ENCODE measurements around the gene TMEM253.

TMEM253 gene

DNA sequence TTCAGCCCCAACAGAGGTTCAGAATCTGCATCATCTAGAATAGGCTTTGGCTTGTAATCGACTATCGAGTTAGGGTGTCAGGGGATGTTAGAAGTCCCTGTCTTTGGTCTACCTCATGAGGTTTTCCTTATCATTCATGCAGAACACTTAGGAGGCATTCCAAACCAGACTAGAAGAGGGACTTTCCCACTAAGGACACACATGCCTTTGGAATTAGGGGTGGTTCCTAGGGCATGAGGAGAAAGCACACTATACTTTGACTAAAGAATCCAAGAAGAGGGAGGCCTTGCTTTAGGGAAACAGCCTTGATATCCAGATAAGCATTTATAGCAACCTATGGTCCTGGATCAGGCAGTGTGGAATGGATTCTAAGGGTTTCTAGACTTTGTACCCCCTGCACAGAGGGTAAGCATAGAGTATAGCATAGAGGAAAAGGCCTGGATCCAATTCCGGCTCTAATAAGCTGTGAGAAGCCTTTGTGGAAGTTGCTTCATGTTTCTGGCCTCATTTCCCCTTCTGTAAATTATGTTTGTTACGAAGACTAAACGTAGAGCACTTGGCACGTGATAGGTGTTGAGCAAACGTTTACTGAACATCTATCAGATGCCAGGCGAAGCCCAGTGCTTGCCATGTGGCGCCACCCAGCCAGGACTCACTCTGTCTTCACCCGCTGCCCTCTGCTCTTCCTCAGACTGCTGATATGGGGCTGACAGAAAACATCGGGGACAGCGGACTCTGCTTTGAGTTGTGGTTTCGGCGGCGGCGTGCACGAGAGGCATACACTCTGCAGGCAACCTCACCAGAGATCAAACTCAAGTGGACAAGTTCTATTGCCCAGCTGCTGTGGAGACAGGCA, 15.6 kb upstream of the TMEM253 start:
- H3K4me3 ChIP-seq (ENCODE audit: low read length) = no peak overlapping the region
- DNase-seq (ENCODE audit: low read depth) = peak; percentile 74
- TF ChIP-seq, protein P1, sequence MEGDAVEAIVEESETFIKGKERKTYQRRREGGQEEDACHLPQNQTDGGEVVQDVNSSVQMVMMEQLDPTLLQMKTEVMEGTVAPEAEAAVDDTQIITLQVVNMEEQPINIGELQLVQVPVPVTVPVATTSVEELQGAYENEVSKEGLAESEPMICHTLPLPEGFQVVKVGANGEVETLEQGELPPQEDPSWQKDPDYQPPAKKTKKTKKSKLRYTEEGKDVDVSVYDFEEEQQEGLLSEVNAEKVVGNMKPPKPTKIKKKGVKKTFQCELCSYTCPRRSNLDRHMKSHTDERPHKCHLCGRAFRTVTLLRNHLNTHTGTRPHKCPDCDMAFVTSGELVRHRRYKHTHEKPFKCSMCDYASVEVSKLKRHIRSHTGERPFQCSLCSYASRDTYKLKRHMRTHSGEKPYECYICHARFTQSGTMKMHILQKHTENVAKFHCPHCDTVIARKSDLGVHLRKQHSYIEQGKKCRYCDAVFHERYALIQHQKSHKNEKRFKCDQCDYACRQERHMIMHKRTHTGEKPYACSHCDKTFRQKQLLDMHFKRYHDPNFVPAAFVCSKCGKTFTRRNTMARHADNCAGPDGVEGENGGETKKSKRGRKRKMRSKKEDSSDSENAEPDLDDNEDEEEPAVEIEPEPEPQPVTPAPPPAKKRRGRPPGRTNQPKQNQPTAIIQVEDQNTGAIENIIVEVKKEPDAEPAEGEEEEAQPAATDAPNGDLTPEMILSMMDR (IDR thresholded peaks at IDR 0.05; ENCODE audit: insufficient read depth, low read depth, low read length, missing control alignments) = no peak

DNA sequence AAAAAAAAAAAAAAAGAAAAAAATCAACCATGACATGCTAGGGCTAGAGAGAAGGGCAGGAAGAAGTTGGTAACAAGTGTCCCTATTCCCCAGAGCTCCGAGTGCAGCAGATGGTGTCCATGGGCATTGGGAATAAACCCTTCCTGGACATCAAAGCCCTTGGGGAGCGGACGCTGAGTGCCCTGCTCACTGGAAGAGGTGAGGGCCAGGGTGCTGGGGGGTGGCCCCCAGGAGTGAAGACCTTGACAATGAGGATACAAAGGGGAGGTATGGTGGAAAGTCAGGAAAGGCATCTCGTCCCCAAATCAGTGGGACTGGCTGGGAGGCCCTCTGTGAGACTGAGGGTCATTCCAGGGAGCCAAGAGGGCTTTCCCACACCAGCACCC, 14.0 kb upstream of the TMEM253 start:
- H3K4me3 ChIP-seq (ENCODE audit: low read length) = no peak overlapping the region
- no peak for DNase-seq (ENCODE audit: low read depth)
- TF ChIP-seq, protein P1 (IDR thresholded peaks at IDR 0.05; ENCODE audit: insufficient read depth, low read depth, low read length, missing control alignments) = no peak

DNA sequence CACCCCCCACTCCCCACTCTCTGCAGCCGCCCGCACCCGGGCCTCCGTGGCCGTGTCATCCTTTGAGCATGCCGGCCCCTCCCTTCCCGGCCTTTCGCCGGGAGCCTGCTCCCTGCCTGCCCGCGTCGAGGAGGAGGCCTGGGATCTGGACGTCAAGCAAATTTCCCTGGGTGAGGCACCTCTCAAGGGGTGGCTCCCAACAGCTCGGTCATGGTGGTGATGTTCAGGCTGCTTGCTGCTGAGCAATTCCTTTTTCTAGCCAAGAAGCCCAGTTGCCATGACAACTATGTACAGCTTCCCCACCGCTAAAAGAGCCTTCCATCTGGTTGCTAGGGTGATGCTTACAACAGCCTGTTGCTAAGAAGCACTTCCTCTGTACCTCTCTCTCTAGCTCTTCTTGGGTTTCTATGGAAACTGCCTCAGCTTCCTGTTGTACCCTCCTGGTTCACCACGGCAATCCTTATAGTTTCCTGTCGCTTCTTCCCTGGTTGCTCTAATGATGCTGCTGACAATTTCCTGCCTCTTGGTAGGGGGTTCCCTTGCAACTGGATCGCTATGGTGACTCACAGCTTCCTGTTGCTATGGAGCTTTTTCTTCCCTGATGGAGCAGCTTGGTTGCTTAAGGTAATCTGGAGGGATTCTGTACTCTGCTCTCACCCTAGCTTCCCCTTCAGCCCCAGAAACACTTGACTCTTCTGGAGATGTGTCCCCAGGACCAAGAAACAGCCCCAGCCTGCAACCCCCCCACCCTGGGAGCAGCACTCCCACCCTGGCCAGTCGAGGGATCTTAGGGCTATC, 13.4 kb upstream of the TMEM253 start:
- H3K4me3 ChIP-seq (ENCODE audit: low read length) = no peak overlapping the region
- TF ChIP-seq, protein P1 (IDR thresholded peaks at IDR 0.05; ENCODE audit: insufficient read depth, low read depth, low read length, missing control alignments) = no peak
- peak; percentile 78 for DNase-seq (ENCODE audit: low read depth)

DNA sequence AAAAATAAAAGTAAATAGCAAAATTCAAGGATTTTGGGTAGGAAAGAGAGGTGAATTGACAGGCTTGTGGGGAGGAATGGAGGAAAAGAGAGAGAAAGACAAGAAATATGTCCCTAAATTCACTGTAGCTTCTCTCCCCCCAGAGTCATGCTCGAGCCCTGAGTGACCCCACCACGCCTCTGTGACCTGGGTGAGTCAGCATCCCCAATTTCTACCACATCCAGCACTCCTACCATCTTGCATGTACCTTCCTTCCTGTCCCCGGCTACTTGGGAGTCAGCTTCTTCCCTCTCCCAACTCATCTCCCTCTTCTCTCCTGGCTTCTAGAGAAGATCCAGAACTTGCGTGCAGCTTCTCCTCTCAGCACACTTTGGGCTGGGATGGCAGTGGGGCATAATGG, 12.2 kb upstream of the TMEM253 start:
- DNase-seq (ENCODE audit: low read depth) = no peak
- TF ChIP-seq, protein P1 (IDR thresholded peaks at IDR 0.05; ENCODE audit: insufficient read depth, low read depth, low read length, missing control alignments) = no peak
- H3K4me3 ChIP-seq (ENCODE audit: low read length) = no peak overlapping the region

DNA sequence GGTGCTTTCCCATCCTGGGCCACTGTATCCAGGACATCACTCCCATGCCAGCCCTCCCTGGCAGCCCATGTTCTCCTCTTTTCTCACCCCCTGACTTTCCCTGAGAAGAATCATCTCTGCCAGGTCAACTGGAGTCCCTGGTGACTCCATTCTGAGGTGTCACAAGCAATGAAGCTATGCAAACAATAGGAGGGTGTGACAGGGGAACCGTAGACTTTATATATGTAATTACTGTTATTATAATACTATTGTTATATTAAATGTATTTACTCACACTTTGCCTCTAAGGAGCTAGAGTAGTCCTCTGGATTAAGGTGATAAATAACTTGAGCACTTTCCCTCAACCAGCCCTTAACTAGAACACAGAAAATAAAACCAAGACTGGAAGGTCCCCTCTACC, 11.6 kb upstream of the TMEM253 start:
- DNase-seq (ENCODE audit: low read depth) = no peak
- TF ChIP-seq, protein P1 (IDR thresholded peaks at IDR 0.05; ENCODE audit: insufficient read depth, low read depth, low read length, missing control alignments) = no peak
- no peak overlapping the region for H3K4me3 ChIP-seq (ENCODE audit: low read length)

DNA sequence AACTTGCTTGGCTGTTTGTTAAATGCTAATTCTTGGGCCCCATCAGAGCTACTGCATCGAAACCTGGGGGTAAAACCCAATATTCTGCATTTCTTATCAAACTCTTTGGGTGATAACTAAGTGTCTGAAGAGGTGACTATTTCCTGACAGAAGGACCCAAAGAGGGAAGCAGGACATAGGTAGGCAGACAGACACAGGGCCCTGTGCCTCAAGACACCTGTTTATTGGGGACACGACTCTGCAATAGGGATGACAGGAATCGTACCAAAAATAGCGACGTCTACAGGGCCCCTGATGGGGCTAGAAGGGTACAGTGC, 11.0 kb upstream of the TMEM253 start:
- H3K4me3 ChIP-seq (ENCODE audit: low read length) = no peak overlapping the region
- no peak for DNase-seq (ENCODE audit: low read depth)
- TF ChIP-seq, protein P1 (IDR thresholded peaks at IDR 0.05; ENCODE audit: insufficient read depth, low read depth, low read length, missing control alignments) = no peak
